NB4 (cell line): ENCODE data around the gene COL8A1.

Experiments
- CTCF ChIP-seq: IDR thresholded peaks from one replicate; pipeline ENCODE4 v1.5.1; 2012; ENCODE audit warnings: low read depth, low read length
- POLR2A ChIP-seq: IDR thresholded peaks from 2 replicates; pipeline ENCODE4 v1.6.1; 2011; ENCODE audit warnings: mild to moderate bottlenecking; ENCODE audit not compliant: insufficient read length; ENCODE audit errors: extremely low read depth

GRCh38 chr3:99730870-99731269 lies 92.5 kb downstream of the COL8A1 start:
- TF ChIP-seq CTCF (no peak), POLR2A (no peak)
